OCI-LY1 (cell line): ENCODE measurements around the gene PCDHA11.

Source experiments
- CTCF ChIP-seq: fragments of 200-600 bp; sonication (generic), shearing (Covaris generic); IDR thresholded peaks from 2 replicates; pipeline ENCODE4 v1.5.1; 2017; ENCODE audit warnings: mild to moderate bottlenecking, antibody characterized with exemption, low read length, moderate library complexity, mixed read lengths
- EZH2 ChIP-seq: fragments of 200-600 bp; sonication (generic), shearing (Covaris generic); IDR thresholded peaks from 2 replicates; pipeline ENCODE4 v1.8.0; 2017; ENCODE audit warnings: borderline replicate concordance, mixed run types, mild to moderate bottlenecking, antibody characterized with exemption, low read length, moderate library complexity, mixed read lengths

GRCh38 chr5:140882591-140882899, 13.8 kb downstream of the PCDHA11 start:
- TF ChIP-seq CTCF (peak; percentile 22; the same call in 1 of the 2 replicates), EZH2 (no peak)
